GM21528 (cell line): ENCODE results near the gene ZMYM2.
"Not testable (repeated sequence)": the region's sequence is repeated elsewhere in the genome, so short reads cannot be mapped to it uniquely, and the experiment has no call there.

Experiments
- ATAC-seq: cut with Tn5 transposase; IDR thresholded peaks from one replicate; pipeline ENCODE4 v1.9.1; 2021; ENCODE audit warnings: mild to moderate bottlenecking, moderate library complexity; ENCODE audit not compliant: unreplicated experiment, low FRiP score

The ZMYM2 gene

GRCh38 chr13:19958155-19959111, at the start of gene ZMYM2:
TSS of gene ZMYM2 (plus strand) at chr13:19958727. CDS start at chr13:19993073, 34,346 bp downstream.
- ATAC-seq = peak; percentile 81

DNA sequence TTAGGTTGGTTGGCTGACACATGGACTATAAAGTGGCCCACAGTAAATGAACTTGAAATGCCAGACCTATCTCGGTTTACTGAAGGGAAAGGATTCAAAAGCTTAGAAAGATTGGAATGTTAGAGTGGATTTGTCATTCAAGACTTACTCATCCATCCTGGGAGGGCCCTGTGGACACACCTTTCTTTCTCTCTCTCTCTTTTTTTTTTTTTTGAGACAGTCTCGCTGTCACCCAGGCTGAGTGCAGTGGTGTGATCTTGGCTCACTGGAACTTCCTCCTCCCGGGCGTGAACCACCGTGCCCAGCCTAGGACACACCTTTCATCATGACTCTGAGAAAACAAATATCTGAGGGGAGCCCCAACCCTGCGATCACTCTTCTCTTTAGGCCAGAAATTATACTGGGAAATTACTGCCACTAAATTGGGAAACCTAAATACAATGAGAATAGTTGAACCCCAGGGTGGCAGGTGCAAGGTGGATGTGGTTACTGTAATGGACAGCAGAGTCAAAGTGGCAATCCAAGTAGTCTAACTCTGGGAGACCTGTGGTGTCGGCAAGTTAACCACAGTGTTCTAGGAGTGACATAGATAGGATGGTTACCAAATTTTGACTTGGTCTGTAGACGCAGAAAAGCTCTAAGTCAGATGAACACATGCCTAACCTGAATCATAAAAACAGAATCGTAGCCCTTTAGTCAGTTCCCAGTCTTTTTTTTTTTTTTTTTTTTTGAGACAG, 48.0 kb upstream of the ZMYM2 start:
- no peak for ATAC-seq

DNA sequence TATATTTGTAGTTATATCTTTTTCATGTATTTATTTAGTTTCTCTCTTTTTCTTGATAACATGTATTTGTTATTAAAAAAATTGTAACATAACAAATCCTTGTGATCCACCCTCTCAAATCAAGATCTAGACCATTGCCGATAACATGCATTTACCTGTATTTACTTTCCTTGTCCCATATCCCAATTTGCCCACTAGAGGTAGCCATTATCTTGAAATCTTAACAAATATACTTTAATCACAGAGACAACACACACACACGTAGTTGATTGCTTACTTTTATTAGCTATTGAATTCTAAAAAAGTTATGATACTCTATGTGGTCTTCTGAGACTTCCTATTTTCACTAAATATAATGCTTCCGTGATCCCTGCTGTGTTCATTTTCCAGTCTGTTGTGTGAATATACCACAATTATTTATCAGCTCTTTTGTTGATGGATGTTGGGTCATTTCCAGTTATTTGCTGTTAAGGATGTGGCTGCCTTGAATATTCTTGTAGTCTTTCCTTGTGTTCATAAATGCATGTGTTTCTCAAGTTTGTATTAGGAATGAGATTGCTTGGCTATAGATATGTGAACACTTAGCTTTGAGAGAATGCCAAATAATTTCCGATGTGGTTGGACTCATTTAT, 31.3 kb upstream of the ZMYM2 start:
- no peak for ATAC-seq

- ATAC-seq = no peak
These were observed 18.4 kb upstream of the ZMYM2 start for GRCh38 chr13:19940106-19940505.

DNA sequence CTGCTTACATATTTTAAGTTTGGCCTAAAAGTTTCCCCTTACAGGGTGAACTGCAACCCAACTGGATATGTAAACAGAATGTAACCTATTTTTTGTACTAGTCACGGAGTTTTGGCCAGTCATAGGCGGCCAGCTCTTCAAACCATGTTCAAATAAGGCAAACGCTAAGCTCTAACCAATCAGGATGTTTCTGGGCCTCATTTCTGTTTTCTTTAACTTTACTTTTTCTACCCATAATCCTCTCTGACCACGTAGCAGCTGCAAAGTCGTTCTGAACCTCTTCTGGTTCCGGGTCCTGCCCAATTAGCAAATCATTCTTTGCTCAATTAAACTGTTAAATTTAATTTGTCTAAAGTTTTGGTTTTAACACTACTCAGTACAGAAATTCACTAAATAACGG, 8.2 kb upstream of the ZMYM2 start:
- no peak for ATAC-seq

DNA sequence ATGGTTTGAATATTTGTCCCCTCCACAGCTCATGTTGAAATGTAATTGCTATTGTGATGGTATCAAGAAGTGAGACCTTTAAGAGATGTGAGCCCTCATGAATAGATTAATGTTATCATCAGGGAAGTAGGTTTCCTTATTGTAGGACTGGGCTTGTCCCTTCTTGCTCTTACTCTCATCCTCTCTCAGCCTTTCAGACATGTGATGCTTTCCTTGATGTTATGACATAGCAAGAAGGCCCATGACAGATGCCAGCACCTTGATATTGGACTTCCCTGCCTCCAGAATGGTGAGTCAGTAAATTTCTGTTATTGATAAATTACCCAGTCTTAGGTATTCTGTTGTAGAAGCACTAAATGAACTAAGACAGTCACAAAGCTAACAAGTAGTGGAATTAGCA, 5.7 kb upstream of the ZMYM2 start:
- ATAC-seq = no peak

DNA sequence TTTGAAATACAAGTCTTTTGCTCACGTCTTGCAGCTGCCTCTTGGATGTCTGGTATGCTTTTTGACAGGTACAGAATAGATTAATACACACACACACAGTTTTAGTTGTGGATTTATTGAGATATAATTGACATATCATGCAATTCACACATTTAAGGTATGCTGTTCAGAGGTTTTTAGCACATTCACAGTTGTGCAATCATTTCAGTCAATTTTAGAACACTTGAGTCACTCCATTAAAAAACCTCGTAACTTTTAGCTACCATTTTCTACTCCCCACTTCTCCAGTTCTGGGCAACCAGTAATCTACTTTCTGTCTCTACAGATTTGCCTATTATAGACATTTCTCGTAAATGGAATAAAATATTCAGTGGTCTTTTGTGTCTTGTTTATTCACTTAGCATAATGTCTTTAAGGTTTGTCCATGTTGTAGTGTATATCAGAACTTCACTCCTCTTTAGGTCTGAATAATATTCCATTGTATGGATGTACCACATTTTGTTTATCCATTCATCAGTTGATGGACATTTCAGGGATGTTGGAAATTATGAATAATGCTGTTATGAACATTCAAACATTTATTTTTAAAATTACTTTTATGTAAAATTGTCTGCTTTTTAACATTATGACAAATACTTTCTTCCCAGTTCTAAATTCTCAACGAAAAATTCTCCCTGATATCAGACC, 2.5 kb upstream of the ZMYM2 start:
- no peak for ATAC-seq

DNA sequence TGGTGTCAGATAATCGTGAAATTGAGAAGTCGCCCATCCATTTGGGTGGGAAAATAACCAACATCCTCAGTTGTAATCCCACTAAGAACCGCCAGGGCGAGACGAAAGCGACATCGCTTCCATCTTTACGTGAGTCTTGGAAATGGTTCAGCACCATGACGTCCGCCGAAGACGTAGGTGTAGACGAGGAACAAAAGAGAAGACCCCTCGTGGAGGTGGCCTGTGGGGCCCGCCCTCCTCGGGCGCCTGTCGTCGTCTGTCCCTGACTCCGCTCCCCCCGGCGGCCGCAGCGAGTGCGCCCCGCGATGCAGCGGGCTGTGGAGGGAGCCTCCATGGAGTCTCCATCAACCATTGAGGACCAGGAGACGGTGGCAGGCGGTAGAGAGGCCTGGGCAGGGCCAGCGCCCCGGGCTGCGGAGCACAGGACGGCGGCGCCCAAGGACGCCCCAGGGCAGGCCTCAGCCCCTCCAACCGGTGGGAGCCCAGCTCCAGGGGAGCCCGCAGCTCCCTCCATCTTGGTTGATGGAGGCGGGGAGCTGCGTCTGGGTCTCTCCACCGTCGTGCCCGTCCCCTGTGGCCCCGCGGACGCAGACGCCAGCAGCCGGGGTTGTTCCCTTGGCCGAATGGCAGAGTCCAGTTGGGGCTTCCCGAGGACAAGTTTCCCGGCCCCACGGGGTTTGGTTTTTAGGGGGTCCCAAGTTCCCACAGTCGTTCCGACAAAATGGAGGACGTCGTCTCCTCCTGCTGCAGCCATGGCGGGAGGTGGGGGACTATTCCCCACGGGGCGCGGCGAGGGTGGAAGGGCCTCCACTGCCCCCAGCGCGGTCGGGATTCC, 990 bp upstream of the ZMYM2 start:
- peak; percentile 27 for ATAC-seq

DNA sequence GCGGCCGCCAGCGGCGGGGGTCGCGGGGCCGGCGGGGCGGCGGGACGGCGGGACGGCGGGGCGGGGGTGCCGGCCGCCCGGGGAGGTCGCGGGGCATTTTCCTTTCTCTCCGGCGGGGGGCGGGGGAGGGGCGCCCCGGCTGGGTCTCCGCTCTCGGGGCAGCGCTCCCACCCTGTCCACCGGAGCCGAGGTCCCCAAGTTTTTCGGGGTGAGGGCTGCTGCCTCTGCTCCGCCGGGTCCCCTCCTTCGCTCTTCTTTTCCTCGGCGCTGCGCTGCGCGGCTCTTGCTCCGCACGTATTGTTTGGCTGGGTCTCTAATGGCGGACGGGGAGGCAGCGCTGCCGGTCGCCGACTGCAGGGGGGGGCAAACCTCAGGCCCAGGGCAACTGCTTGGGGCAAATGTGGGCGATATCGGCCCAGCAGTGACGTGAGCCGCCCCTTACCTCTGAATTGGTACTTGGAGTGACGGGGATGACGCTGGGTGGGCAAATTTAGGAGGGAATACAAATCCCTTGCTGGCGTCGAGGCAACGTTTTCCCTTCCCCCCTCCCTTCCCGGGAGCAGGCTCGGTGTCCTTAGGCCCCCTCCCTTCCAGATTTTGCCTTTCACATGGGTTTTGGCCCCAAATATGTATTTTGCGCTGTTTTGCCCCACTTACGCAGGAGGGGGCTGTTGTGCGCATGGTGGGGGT, 759 bp downstream of the ZMYM2 start:
- peak; percentile 15 for ATAC-seq

DNA sequence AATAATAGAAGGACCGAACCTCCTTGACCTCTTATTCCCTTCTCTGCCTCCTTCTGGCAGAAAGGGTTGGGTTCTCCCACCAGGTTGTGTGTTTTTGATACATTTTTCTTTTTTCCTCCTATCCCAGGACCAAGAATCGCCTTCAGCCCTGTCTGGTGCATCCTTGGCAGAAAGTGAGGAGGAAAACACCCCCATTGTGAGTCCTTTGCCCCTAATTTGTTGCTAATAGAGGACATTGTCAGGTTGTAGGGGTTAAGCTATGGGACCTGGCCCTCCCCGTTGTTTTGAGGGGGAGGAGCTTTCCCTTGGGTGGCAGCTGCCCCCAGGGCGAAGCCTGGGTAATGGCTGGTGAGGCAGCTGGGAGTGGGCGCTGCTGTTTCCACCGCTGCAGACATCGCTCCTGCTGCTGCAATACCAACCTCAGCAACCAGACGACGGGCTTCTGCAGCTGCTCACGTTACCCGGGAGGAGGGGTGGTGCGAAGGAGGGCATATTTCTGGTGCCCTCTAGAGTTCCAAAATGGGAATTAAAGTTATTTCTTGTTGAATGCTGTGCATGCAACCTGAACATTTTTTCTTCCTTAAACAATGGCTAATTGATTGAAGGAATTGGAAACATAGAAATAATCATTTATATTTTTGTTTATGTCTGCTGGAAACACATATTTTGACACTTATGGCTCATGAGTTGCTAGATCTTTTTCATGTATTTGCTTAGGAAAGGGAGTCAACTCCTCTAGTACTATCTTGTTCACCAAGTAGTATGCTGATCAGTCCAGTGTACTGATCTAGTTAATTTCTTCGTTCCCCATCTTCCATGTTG, 1.5 kb downstream of the ZMYM2 start:
- peak; percentile 48 for ATAC-seq

DNA sequence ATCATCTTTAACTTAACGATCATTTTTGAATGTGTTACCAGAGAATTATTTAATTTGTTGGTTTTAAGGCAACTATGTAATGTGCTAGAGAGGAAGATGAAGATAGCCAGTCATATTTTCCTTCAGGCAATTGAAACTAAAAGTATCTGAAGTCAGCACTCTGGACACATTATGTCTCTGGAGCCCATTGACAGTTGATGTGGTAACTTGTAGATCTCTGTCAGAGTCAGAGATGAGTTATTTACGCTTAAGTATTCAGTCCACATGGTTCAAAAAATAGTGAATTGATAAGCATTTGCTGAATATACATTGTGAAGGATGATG, 2.1 kb downstream of the ZMYM2 start:
- no peak for ATAC-seq

- no peak for ATAC-seq
These were observed 3.0 kb downstream of the ZMYM2 start for GRCh38 chr13:19961489-19961888.

- no peak for ATAC-seq
These were observed 3.4 kb downstream of the ZMYM2 start for GRCh38 chr13:19961924-19962323.

DNA sequence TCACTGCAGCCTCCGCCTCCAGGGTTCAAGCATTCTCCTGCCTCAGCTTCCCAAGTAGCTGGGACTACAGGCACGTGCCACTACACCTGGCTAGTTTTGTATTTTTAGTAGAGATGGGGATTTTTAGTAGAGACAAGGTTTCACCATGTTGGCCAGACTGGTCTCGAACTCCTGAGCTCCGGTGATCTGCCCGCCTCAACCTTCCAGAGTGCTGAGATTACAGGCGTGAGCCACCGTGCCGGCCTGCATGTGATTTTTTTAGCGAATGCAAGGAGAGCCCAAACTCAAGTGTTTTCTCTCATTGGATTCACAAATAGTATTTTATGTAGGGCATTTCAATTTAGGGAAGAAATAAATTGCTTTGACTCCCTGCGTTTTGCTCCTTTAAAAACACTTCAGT, 4.4 kb downstream of the ZMYM2 start:
- no peak for ATAC-seq

GRCh38 chr13:19967621-19968020, 9.1 kb downstream of the ZMYM2 start:
- no peak for ATAC-seq

DNA sequence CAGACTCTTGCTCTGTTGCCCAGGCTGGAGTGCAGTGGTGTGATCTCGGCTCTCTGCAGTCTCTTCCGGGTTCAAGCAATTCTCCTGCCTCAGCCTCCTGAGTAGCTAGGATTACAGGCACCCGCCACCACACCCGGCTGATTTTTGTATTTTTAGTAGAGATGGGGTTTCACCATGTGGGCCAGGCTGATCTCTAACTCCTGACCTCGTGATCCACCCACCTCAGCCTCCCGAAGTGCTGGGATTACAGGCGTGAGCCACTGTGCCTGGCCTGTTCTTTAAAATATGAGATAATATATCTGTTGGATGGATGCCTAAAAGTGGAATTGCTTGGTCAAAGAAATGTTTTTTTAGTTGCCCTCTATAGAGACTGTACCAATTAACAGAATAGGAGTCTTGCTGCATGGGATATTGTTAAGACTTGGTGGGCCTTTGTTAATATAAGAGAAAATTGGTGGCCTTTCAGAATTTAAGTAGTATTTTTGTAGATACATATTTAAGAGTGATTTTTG, 16.0 kb downstream of the ZMYM2 start:
- ATAC-seq = not testable (repeated sequence)

- no peak for ATAC-seq
These were observed 20.4 kb downstream of the ZMYM2 start for GRCh38 chr13:19978831-19979437.
